ENCODE measurements around the gene HTR4.

The HTR4 gene

GRCh38 chr5:148606296-148606695 is 48.0 kb downstream of the HTR4 start:
- DNase-seq: no peak

- DNase-seq: no peak
Observed at GRCh38 chr5:148599187-148599586, 55.1 kb downstream of the HTR4 start.

GRCh38 chr5:148595697-148596096 is 58.6 kb downstream of the HTR4 start:
- no peak for DNase-seq

GRCh38 chr5:148586796-148587195 is 67.5 kb downstream of the HTR4 start:
- no peak for DNase-seq

GRCh38 chr5:148585988-148586387 is 68.3 kb downstream of the HTR4 start:
- no peak for DNase-seq

- no peak for DNase-seq
Observed at GRCh38 chr5:148584103-148584502, 70.2 kb downstream of the HTR4 start.

GRCh38 chr5:148583421-148583965 is 70.8 kb downstream of the HTR4 start:
- DNase-seq: no peak

- no peak for DNase-seq
Observed at GRCh38 chr5:148574167-148574566, 80.2 kb downstream of the HTR4 start.

GRCh38 chr5:148573374-148573773 is 81.0 kb downstream of the HTR4 start:
- no peak for DNase-seq

- DNase-seq: no peak
Observed at GRCh38 chr5:148569948-148570347, 84.4 kb downstream of the HTR4 start.

- DNase-seq: no peak
Observed at GRCh38 chr5:148565148-148565547, 89.2 kb downstream of the HTR4 start.

- no peak for DNase-seq
Observed at GRCh38 chr5:148563021-148563420, 91.3 kb downstream of the HTR4 start.

- DNase-seq: no peak
Observed at GRCh38 chr5:148561801-148562311, 92.5 kb downstream of the HTR4 start.

GRCh38 chr5:148559461-148559860 is 94.9 kb downstream of the HTR4 start:
- no peak for DNase-seq

GRCh38 chr5:148558892-148559291 is 95.4 kb downstream of the HTR4 start:
- no peak for DNase-seq

GRCh38 chr5:148556835-148557234 is 97.5 kb downstream of the HTR4 start:
- DNase-seq: no peak

GRCh38 chr5:148554621-148555020 is 99.7 kb downstream of the HTR4 start:
- no peak for DNase-seq

- no peak for DNase-seq
Observed at GRCh38 chr5:148543727-148544126, 110.6 kb downstream of the HTR4 start.

GRCh38 chr5:148542812-148543211 is 111.5 kb downstream of the HTR4 start:
- no peak for DNase-seq

- no peak for DNase-seq
Observed at GRCh38 chr5:148541054-148541835, 113.1 kb downstream of the HTR4 start.

- DNase-seq: no peak
Observed at GRCh38 chr5:148540647-148541046, 113.7 kb downstream of the HTR4 start.

GRCh38 chr5:148539851-148540250 is 114.5 kb downstream of the HTR4 start:
- DNase-seq: no peak

- no peak for DNase-seq
Observed at GRCh38 chr5:148535190-148535589, 119.1 kb downstream of the HTR4 start.

- no peak for DNase-seq
Observed at GRCh38 chr5:148532969-148533670, 121.2 kb downstream of the HTR4 start.

Measured in stimulated activated CD4-positive, alpha-beta T cell treated with anti-CD3 and anti-CD28 coated beads, Interleukin-12 subunit alpha, Interleukin-12 subunit beta, amount 100 ng/mL, for 4 hours (primary cell).